CD4-positive, alpha-beta T cell (primary cell): ENCODE results near the gene CRYGN. TPM values are rescaled to one million over a fixed set of nuclear protein-coding genes. Genes with fewer than 3 reads are reported as not detected.

Experiments
- ATAC-seq: fragments of 200-7000 bp; cut with Tn5 transposase; one replicate; pipeline ENCODE4 v1.10.0; 2022; ENCODE audit warnings: mild to moderate bottlenecking; ENCODE audit not compliant: poor library complexity
- CTCF ChIA-PET: fragments of 350-600 bp; sonication (Branson Sonifier 250); formaldehyde crosslinking; loops from one replicate; lab custom pipeline; 2021; ENCODE audit warnings: antibody characterized with exemption, inconsistent platforms; lab: Charles Lee
- POLR2A ChIA-PET: fragments of 350-600 bp; sonication (Branson Sonifier 250); formaldehyde crosslinking; loops from one replicate; lab custom pipeline; 2021; ENCODE audit warnings: antibody characterized with exemption, inconsistent platforms; lab: Charles Lee
- DNase-seq, 14 experiments: peaks; one replicate each; pipeline ENCODE4 v3.0.0-alpha.2; 2013 to 2020; ENCODE audit warnings: mixed read lengths in 2 of 14
- H3K27ac ChIP-seq, 2 donors: one replicate each; pipeline versions ENCODE4 v1.5.1 to v1.7.0; 2013; ENCODE audit warnings: low read length in 2 of 2, low read depth in 1 of 2, mild to moderate bottlenecking in 1 of 2
- H3K27me3 ChIP-seq, 2 experiments: 1 replicate in 1 of 2; 2 replicates in 1 of 2; pipeline versions ENCODE4 v1.6.1 to v1.7.0; 2013; ENCODE audit warnings: low read length in 2 of 2, control low read depth in 1 of 2, mild to moderate bottlenecking in 1 of 2, moderate library complexity in 1 of 2; ENCODE audit not compliant: insufficient read depth in 2 of 2, control insufficient read depth in 1 of 2
- H3K36me3 ChIP-seq: one replicate; pipeline ENCODE4 v1.6.1; 2013; ENCODE audit warnings: low read length, control low read depth; ENCODE audit not compliant: insufficient read depth
- H3K4me1 ChIP-seq: one replicate; pipeline ENCODE4 v1.6.1; 2013; ENCODE audit warnings: low read length, control low read depth; ENCODE audit not compliant: insufficient read depth
- H3K4me3 ChIP-seq: one replicate; pipeline ENCODE4 v1.5.1; 2013; ENCODE audit warnings: mild to moderate bottlenecking, low read length, moderate library complexity
- H3K9me3 ChIP-seq, 2 experiments: 1 replicate in 1 of 2; 2 replicates in 1 of 2; pipeline versions ENCODE4 v1.6.1 to v1.7.0; 2013; ENCODE audit warnings: low read length in 2 of 2, mild to moderate bottlenecking in 2 of 2, control low read depth in 1 of 2, moderate library complexity in 1 of 2; ENCODE audit not compliant: control insufficient read depth in 1 of 2, insufficient read depth in 1 of 2
- H3K27ac Mint-ChIP-seq: one replicate; pipeline ENCODE4 v1.8.0; 2020; ENCODE audit warnings: mixed read lengths
- H3K27me3 Mint-ChIP-seq: one replicate; pipeline ENCODE4 v1.8.0; 2021; ENCODE audit warnings: mixed read lengths
- H3K36me3 Mint-ChIP-seq: one replicate; pipeline ENCODE4 v1.8.0; 2021; ENCODE audit warnings: low read depth, mixed read lengths
- H3K4me1 Mint-ChIP-seq: one replicate; pipeline ENCODE4 v1.8.0; 2021; ENCODE audit warnings: low read depth, mixed read lengths
- H3K4me3 Mint-ChIP-seq: one replicate; pipeline ENCODE4 v1.8.0; 2020; ENCODE audit warnings: mild to moderate bottlenecking, mixed read lengths
- H3K9me3 Mint-ChIP-seq: one replicate; pipeline ENCODE4 v1.8.0; 2020; ENCODE audit warnings: mixed read lengths
- intact Hi-C, 2 experiments: fragments of 100-400 bp; cut with DNase I in 1 of 2; cut with micrococcal nuclease in 1 of 2; formaldehyde crosslinking; loops; one replicate each; pipeline versions ENCODE4 v1.15.1 to v1.9.0; 2023 to 2025; cut with DNase I, micrococcal nuclease
- total RNA-seq, 174 experiments: library from RNA in 2 of 174; stranded (reverse) in 2 of 174; gene quantifications; one replicate each; pipeline ENCODE4 v1.2.3 and lab custom pipeline; 2021 to 2026
- TF ChIP-seq, protein P1 (sequence below): fragments of 200-600 bp; IDR thresholded peaks from one replicate; pipeline ENCODE4 v1.8.0; 2022; ENCODE audit warnings: antibody characterized with exemption, mild to moderate bottlenecking

The CRYGN gene
- total RNA-seq, 2 experiments from 2014 or later = 0.14 TPM; not detected in 1

DNA sequence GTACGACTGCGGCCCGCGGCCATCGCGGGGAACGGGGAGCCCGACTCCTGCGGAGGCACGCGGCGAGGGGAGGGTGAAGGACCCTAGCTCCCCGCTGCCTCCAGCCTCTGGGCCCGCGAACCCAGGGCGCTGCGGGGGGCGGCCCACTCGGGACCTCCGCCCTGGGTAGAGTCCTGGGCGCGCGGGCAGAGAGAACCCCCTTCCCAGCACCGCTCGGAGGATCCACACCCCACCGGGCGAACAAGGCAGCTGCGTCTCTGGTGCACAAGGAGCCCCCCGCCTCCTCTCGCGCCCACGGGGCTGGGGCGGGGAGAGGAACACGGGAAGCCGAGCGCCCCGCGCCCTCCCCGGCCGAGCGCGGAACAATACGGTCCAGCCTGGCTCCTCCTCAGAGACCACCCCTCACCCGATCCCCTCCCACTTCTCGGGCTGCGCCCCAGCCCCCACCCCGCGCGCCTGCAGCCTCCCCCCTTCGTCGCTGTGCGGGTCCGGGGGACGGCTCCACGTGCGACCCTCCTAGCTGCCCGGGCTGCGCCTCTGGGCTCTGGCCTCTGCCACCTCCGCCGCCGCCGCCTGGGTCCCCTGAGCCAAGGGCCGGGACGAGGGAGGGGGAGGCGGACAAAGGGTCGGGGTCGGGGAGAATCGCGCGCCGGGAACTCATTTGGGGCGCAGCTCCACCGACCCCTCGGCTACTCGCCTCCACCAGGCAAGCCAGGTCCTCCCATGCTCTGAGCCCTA, 30.1 kb downstream of the CRYGN start, which contains the start of gene WDR86:
TSS of gene WDR86 (minus strand) at position 372 of the 738 bp plus-strand sequence. CDS start 449 bp downstream, outside the sequence.
- H3K4me1 ChIP-seq = peaks cover 51% of the 10 kb centered on the region
- peak within 1 kb of the TSS; percentile 53 to 73 for H3K27ac ChIP-seq
- peaks cover 22 to 23% of the 10 kb centered on the region in 2 experiments for H3K27me3 ChIP-seq
- ATAC-seq (no peak), DNase-seq (peak in 6 of 14 experiments; percentile 23 to 59 (median 42))
- H3K36me3 ChIP-seq = no peaks in the 10 kb centered on the region
- Mint-ChIP-seq H3K27me3 (peaks cover 33% of the 10 kb centered on the region), H3K36me3 (peaks cover 4% of the 10 kb centered on the region), H3K27ac (peak within 1 kb of the TSS; percentile 79), H3K9me3 (no peaks in the 10 kb centered on the region), H3K4me1 (peaks cover 23% of the 10 kb centered on the region), H3K4me3 (peak within 1 kb of the TSS; percentile 80)
- H3K4me3 ChIP-seq = peak within 1 kb of the TSS; percentile 65
- ChIA-PET CTCF (interaction anchor here (0.6 to 1.9 kb wide), 4 partner anchors 39 to 1055 kb away, joined by 3 to 6 read pairs (median 3); no protein-coding TSS in a partner anchor), POLR2A (interaction anchor here (0.7 to 1.5 kb wide), 7 partner anchors 13 to 110 kb away, joined by 3 to 11 read pairs (median 3); partner anchors contain the start of genes CRYGN and RHEB)
- peaks cover 0 to 33% of the 10 kb centered on the region in 2 experiments for H3K9me3 ChIP-seq
- intact Hi-C loops = loop anchor here (1.0 to 5.0 kb wide), 4 partner anchors 20 to 43 kb away; no protein-coding TSS in a partner anchor
- TF ChIP-seq, protein P1, sequence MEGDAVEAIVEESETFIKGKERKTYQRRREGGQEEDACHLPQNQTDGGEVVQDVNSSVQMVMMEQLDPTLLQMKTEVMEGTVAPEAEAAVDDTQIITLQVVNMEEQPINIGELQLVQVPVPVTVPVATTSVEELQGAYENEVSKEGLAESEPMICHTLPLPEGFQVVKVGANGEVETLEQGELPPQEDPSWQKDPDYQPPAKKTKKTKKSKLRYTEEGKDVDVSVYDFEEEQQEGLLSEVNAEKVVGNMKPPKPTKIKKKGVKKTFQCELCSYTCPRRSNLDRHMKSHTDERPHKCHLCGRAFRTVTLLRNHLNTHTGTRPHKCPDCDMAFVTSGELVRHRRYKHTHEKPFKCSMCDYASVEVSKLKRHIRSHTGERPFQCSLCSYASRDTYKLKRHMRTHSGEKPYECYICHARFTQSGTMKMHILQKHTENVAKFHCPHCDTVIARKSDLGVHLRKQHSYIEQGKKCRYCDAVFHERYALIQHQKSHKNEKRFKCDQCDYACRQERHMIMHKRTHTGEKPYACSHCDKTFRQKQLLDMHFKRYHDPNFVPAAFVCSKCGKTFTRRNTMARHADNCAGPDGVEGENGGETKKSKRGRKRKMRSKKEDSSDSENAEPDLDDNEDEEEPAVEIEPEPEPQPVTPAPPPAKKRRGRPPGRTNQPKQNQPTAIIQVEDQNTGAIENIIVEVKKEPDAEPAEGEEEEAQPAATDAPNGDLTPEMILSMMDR = no peak

- H3K27ac ChIP-seq = peak overlapping the region; percentile 53 to 93
- H3K36me3 ChIP-seq = no peaks in the 10 kb centered on the region
- peak in 13 of 14 experiments; percentile 27 to 96 (median 67) for DNase-seq
- peaks cover 4% of the 10 kb centered on the region for H3K36me3 Mint-ChIP-seq
- TF ChIP-seq, protein P1 = no peak
- peaks cover 33% of the 10 kb centered on the region for H3K27me3 Mint-ChIP-seq
- intact Hi-C loops = loop anchor here (1.0 to 5.0 kb wide), 6 partner anchors 21 to 42 kb away; no protein-coding TSS in a partner anchor
- H3K4me3 Mint-ChIP-seq = peak overlapping the region; percentile 80
- peak overlapping the region; percentile 79 for H3K27ac Mint-ChIP-seq
- peaks cover 0 to 33% of the 10 kb centered on the region in 2 experiments for H3K9me3 ChIP-seq
- no peaks in the 10 kb centered on the region for H3K9me3 Mint-ChIP-seq
- peak overlapping the region; percentile 65 for H3K4me3 ChIP-seq
- ChIA-PET CTCF (interaction anchor here (0.8 to 1.9 kb wide), 2 partner anchors 39 to 51 kb away, joined by 3 to 6 read pairs; no protein-coding TSS in a partner anchor), POLR2A (interaction anchor here (0.7 to 1.5 kb wide), 7 partner anchors 13 to 111 kb away, joined by 3 to 11 read pairs (median 3); partner anchors contain the start of genes CRYGN and RHEB)
- H3K27me3 ChIP-seq = peaks cover 22 to 23% of the 10 kb centered on the region in 2 experiments
- H3K4me1 ChIP-seq = peaks cover 59% of the 10 kb centered on the region
- peak; percentile 84 for ATAC-seq
- peaks cover 23% of the 10 kb centered on the region for H3K4me1 Mint-ChIP-seq
These were observed 30.9 kb downstream of the CRYGN start for GRCh38 chr7:151408839-151409666.

DNA sequence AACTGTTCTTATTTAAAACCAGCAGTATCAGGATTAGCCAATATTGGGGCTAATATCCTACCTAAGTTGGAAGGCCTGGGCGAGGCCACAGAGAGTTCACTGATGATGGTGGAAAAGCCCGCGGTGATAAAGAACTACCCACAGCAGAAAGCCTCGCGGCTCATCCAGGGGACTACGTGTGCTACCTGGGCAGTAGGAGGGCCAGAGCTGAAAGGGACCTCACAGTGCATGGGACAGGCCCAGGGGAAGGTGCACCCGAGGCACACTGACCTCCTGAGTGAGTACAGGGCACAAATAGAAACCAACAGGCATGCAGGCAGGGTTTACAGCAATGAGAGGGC, 31.5 kb downstream of the CRYGN start:
- H3K36me3 ChIP-seq = no peaks in the 10 kb centered on the region
- H3K27ac ChIP-seq = peak overlapping the region; percentile 53 to 93
- peak overlapping the region; percentile 65 for H3K4me3 ChIP-seq
- peaks cover 22 to 23% of the 10 kb centered on the region in 2 experiments for H3K27me3 ChIP-seq
- TF ChIP-seq, protein P1 = no peak
- H3K9me3 ChIP-seq = peaks cover 0 to 29% of the 10 kb centered on the region in 2 experiments
- Mint-ChIP-seq H3K4me1 (peaks cover 23% of the 10 kb centered on the region), H3K9me3 (no peaks in the 10 kb centered on the region), H3K4me3 (peak overlapping the region; percentile 80), H3K27ac (peak overlapping the region; percentile 79), H3K36me3 (peaks cover 4% of the 10 kb centered on the region), H3K27me3 (peaks cover 33% of the 10 kb centered on the region)
- POLR2A ChIA-PET = no interaction called here
- H3K4me1 ChIP-seq = peaks cover 65% of the 10 kb centered on the region
- intact Hi-C loops = loop anchor here (1.0 to 5.0 kb wide), 5 partner anchors 28 to 41 kb away; no protein-coding TSS in a partner anchor
- ATAC-seq = no peak
- DNase-seq = no peak
- CTCF ChIA-PET = no interaction called here
